ENCODE results near the gene RAB3IL1.

RAB3IL1 gene

GRCh38 chr11:61905801-61906521 lies 11.4 kb downstream of the RAB3IL1 start:
- DNase-seq = no peak

GRCh38 chr11:61905067-61905696 lies 12.2 kb downstream of the RAB3IL1 start:
- no peak for DNase-seq

GRCh38 chr11:61904539-61905048 lies 12.8 kb downstream of the RAB3IL1 start:
- no peak for DNase-seq

GRCh38 chr11:61903845-61904244 lies 13.5 kb downstream of the RAB3IL1 start:
- no peak for DNase-seq

- DNase-seq = no peak
These were observed 15.1 kb downstream of the RAB3IL1 start for GRCh38 chr11:61902313-61902712.

- DNase-seq = no peak
These were observed 16.0 kb downstream of the RAB3IL1 start for GRCh38 chr11:61901397-61901796.

- DNase-seq = no peak
These were observed 17.1 kb downstream of the RAB3IL1 start for GRCh38 chr11:61900251-61900650.

GRCh38 chr11:61899146-61899841 lies 18.1 kb downstream of the RAB3IL1 start:
- DNase-seq = peak in 51 of 58 donors; percentile 15 to 80 (median 59)

- no peak for DNase-seq
These were observed 19.2 kb downstream of the RAB3IL1 start for GRCh38 chr11:61898247-61898582.

- peak in 56 of 58 donors; percentile 21 to 89 (median 65) for DNase-seq
These were observed 19.7 kb downstream of the RAB3IL1 start for GRCh38 chr11:61897387-61898246.

- no peak for DNase-seq
These were observed 20.5 kb downstream of the RAB3IL1 start for GRCh38 chr11:61896665-61897386.

GRCh38 chr11:61895718-61896059 lies 21.7 kb downstream of the RAB3IL1 start:
- no peak for DNase-seq

GRCh38 chr11:61895046-61895717 lies 22.2 kb downstream of the RAB3IL1 start:
- no peak for DNase-seq

GRCh38 chr11:61893981-61894380 lies 23.4 kb downstream of the RAB3IL1 start:
- DNase-seq = no peak

GRCh38 chr11:61892085-61892370 lies 25.3 kb downstream of the RAB3IL1 start:
- DNase-seq = peak in 1 of 58 donors; percentile 59

GRCh38 chr11:61891331-61892084 lies 25.9 kb downstream of the RAB3IL1 start, which contains the start of gene FADS3:
Gene FADS3, minus strand, starts transcription at chr11:61891545. Its CDS starts 164 bp downstream, at chr11:61891381.
- DNase-seq = peak in 55 of 58 donors; percentile 17 to 92 (median 77)

- peak in 17 of 58 donors; percentile 28 to 67 (median 52) for DNase-seq
These were observed 26.6 kb downstream of the RAB3IL1 start for GRCh38 chr11:61890529-61891330.

GRCh38 chr11:61889831-61890230 lies 27.5 kb downstream of the RAB3IL1 start:
- no peak for DNase-seq

Data from anterior cingulate cortex (tissue), 58 donors.